Vagina (tissue), 2 donors: ENCODE data around the gene MAPK8IP1. TPM values are rescaled to one million over a fixed set of nuclear protein-coding genes. Genes with fewer than 3 reads are reported as not detected.

Experiments
- DNase-seq, 2 donors: peaks; one replicate each; pipeline ENCODE4 v3.0.0-alpha.2; 2017; ENCODE audit errors: extremely low spot score in 2 of 2
- H3K27ac ChIP-seq: fragments of 200-600 bp; sonication (generic); one replicate; pipeline ENCODE4 v1.5.1; 2019
- H3K27me3 ChIP-seq: fragments of 200-600 bp; sonication (generic); one replicate; pipeline ENCODE4 v1.5.1; 2019
- H3K36me3 ChIP-seq, 2 donors: fragments of 200-600 bp; sonication (generic); one replicate each; pipeline ENCODE4 v1.5.1; 2017 to 2019
- H3K4me1 ChIP-seq: fragments of 200-600 bp; sonication (generic); one replicate; pipeline ENCODE4 v1.5.1; 2019
- H3K4me3 ChIP-seq, 2 donors: fragments of 200-600 bp; sonication (generic); 1 replicate in 1 of 2; 2 replicates in 1 of 2; pipeline ENCODE4 v1.5.1; 2016 to 2019
- H3K9me3 ChIP-seq: fragments of 200-600 bp; sonication (generic); one replicate; pipeline ENCODE4 v1.5.1; 2019
- POLR2A ChIP-seq, 2 donors: fragments of 450-650 bp; IDR thresholded peaks; one replicate each; pipeline ENCODE4 v1.6.1; 2017; ENCODE audit warnings: antibody characterized with exemption in 2 of 2, mild to moderate bottlenecking in 2 of 2, moderate library complexity in 2 of 2
- POLR2AphosphoS5 ChIP-seq, 2 donors: sonication (generic); formaldehyde crosslinking; IDR thresholded peaks; one replicate each; pipeline ENCODE4 v1.9.0; 2017; ENCODE audit warnings: antibody characterized with exemption in 2 of 2, mild to moderate bottlenecking in 2 of 2, low read depth in 1 of 2; ENCODE audit not compliant: insufficient read depth in 1 of 2
- intact Hi-C: fragments of 100-400 bp; cut with DNase I; formaldehyde crosslinking; loops from one replicate; pipeline ENCODE4 v1.15.1; 2023
- total RNA-seq: library from RNA; depleted of rRNA; stranded (reverse); fragments of >200 nt; gene quantifications from one replicate; pipeline ENCODE4 v1.2.3, GENCODE V29; 2016
- TF ChIP-seq, protein P1 (sequence below), 3 experiments: fragments of 450-650 bp in 2 of 3; fragments of 200-600 bp in 1 of 3; sonication (generic) in 1 of 3; IDR thresholded peaks; one replicate each; pipeline ENCODE4 v1.5.1; 2017 to 2019; ENCODE audit warnings: antibody characterized with exemption in 3 of 3, mild to moderate bottlenecking in 2 of 3, moderate library complexity in 2 of 3

MAPK8IP1 gene
- total RNA-seq, 1 donor from 2014 or later: 7.1 TPM

DNA sequence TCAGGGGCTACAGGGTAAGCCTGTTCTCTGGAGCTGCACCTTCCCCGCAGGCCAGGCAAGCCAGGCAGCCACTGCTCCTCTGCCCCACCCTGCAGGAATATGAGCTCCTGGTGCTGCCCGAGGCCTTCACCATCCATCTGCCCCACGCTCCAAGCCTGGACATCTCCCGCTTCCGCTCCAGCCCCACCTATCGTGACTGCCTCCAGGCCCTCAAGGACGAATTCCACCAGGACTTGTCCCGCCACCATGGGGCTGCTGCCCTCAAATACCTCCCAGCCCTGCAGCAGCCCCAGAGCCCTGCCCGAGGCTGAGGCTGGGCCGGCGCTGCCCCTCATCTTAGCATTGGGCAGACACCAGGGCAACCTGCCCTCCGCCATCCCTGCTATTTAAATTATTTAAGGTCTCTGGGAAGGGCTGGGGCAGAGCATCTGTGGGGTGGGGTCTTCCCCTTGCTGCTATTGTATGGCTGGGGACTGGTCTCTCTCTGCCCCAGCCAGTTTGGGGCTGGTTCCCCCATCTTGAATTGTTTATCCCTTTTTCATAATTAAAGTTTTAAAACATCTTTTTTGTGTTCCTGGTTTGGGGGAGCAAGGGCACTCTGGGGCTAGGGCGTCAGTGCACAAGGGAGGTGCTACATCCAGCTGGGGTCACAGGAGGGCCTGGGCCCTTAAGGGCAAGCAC is 43.2 kb downstream of the MAPK8IP1 start:
- no peak for DNase-seq
- Histone ChIP-seq H3K9me3 (no peaks in the 10 kb centered on the region), H3K4me1 (peaks cover 32% of the 10 kb centered on the region), H3K36me3 (peaks cover 0 to 9% of the 10 kb centered on the region in 2 donors), H3K27me3 (no peaks in the 10 kb centered on the region), H3K27ac (no peak overlapping the region), H3K4me3 (no peak overlapping the region)
- TF ChIP-seq POLR2A (IDR thresholded peaks at IDR 0.05) (no peak), POLR2AphosphoS5 (IDR thresholded peaks at IDR 0.05; ENCODE audit: insufficient read depth in 1 of 2, low read depth in 1 of 2) (no peak)
- TF ChIP-seq, protein P1, sequence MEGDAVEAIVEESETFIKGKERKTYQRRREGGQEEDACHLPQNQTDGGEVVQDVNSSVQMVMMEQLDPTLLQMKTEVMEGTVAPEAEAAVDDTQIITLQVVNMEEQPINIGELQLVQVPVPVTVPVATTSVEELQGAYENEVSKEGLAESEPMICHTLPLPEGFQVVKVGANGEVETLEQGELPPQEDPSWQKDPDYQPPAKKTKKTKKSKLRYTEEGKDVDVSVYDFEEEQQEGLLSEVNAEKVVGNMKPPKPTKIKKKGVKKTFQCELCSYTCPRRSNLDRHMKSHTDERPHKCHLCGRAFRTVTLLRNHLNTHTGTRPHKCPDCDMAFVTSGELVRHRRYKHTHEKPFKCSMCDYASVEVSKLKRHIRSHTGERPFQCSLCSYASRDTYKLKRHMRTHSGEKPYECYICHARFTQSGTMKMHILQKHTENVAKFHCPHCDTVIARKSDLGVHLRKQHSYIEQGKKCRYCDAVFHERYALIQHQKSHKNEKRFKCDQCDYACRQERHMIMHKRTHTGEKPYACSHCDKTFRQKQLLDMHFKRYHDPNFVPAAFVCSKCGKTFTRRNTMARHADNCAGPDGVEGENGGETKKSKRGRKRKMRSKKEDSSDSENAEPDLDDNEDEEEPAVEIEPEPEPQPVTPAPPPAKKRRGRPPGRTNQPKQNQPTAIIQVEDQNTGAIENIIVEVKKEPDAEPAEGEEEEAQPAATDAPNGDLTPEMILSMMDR (IDR thresholded peaks at IDR 0.05): no peak
- intact Hi-C loops: no loop called here

DNA sequence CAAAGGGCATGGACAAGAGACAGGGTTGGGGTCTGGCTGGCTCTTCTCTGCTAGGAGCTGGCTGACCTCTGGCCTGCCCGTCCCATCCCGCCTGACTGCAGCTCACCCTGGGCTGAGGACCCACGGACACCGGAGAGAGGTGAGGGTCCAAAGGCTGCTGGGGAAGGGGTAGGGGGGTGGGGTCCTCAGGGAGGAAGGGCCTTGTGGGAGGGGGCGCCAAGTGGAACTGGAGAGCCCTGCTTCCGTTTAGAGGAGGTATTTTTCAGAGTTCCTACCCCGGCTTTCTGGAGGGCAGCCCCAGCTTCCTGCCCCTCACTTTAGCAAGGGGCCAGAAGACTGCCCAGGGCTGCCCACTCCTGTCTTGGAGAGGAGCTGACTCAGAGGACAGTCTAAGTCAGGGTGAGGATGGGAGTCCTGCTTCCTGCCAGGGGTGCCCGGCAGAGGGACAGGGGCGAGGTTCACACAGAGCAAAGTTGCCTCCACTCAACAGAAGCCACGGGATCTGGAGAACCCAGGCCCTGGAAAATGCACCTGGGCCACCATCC is 44.1 kb downstream of the MAPK8IP1 start:
- Histone ChIP-seq H3K4me3 (no peak overlapping the region), H3K36me3 (peaks cover 0 to 17% of the 10 kb centered on the region in 2 donors), H3K9me3 (no peaks in the 10 kb centered on the region), H3K27me3 (no peaks in the 10 kb centered on the region), H3K27ac (no peak overlapping the region), H3K4me1 (peaks cover 32% of the 10 kb centered on the region)
- TF ChIP-seq POLR2A (IDR thresholded peaks at IDR 0.05): no peak
- TF ChIP-seq POLR2AphosphoS5 (IDR thresholded peaks at IDR 0.05; ENCODE audit: insufficient read depth in 1 of 2, low read depth in 1 of 2): no peak
- TF ChIP-seq, protein P1 (IDR thresholded peaks at IDR 0.05): no peak
- intact Hi-C loops: no loop called here
- DNase-seq: no peak

DNA sequence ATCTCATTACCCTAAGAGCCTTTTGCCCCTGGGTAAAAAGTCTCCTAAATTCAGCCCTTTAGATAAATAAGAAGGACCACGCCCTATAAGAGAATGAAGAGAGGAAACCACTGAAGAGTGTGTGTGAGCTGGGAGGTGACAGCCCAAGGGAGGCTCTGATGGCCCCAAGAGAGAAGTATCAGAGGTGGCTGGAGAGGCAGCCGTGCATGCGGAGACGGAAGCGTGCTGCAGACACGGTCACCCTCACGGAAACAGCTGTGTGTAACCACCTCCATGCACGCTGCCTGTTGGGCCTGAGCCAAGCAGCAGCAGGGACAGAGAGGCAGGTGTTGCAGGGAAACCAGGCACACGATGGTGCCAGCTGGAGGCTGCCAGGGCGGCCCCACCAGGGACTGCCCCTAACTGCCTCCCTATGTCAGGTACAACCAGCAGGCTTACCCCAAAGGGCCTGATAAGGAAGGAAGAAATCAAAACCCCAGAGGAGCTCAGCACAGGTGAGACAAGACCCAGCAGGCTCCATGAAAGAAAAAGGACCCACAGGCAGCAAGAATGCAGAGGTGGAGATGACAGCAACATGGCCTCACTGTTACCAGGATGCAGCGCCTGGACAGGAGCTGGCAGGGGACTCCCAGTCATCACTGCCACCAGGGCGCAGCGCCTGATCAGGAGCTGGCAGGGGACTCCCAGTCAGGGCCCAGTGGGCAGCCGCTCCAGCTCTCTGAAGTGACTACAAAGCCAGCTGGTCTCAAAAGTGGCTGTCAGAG is 44.8 kb downstream of the MAPK8IP1 start:
- Histone ChIP-seq H3K27me3 (no peaks in the 10 kb centered on the region), H3K9me3 (no peaks in the 10 kb centered on the region), H3K4me1 (peaks cover 32% of the 10 kb centered on the region), H3K27ac (no peak overlapping the region), H3K36me3 (peaks cover 0 to 23% of the 10 kb centered on the region in 2 donors), H3K4me3 (peak overlapping the region in 1 of 2 donors; percentile 5)
- no peak for TF ChIP-seq POLR2AphosphoS5 (IDR thresholded peaks at IDR 0.05; ENCODE audit: insufficient read depth in 1 of 2, low read depth in 1 of 2)
- TF ChIP-seq, protein P1 (IDR thresholded peaks at IDR 0.05): no peak
- no peak for TF ChIP-seq POLR2A (IDR thresholded peaks at IDR 0.05)
- intact Hi-C loops: no loop called here
- DNase-seq: peak; percentile 83 to 93

DNA sequence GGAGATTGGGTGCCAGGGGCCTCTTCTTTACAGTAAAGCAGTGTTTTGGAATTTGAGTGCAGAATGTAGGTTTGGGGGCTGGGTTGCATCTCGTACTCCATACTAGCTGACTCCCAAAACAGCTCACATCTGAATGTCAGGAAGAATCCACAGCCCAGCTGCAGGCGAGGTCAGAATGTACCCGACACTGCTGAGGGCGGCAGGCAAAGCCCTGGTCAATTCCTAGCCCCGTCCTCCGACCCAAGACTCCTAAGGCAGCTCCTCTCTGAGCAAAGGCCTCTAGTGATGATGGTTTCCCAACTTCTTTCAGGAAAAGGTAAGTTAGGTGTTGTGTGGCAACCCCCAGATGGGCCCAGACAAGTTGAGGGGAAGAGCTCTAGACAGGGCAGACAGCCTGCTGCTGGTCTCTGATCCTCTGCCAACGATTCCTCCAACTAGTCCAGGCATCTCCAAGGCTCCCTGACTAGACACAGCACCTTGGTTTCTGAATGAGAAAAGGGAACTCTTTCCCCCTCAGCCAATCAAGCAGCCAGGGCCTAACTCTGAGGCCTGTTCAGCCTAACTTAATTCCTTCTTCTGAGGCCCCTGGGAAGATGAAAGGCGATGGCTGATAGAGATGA is 45.6 kb downstream of the MAPK8IP1 start:
- H3K27ac ChIP-seq: no peak overlapping the region
- TF ChIP-seq POLR2AphosphoS5 (IDR thresholded peaks at IDR 0.05; ENCODE audit: insufficient read depth in 1 of 2, low read depth in 1 of 2) (no peak), POLR2A (IDR thresholded peaks at IDR 0.05) (no peak)
- TF ChIP-seq, protein P1 (IDR thresholded peaks at IDR 0.05): no peak
- peak; percentile 85 to 93 for DNase-seq
- intact Hi-C loops: no loop called here
- no peaks in the 10 kb centered on the region for H3K27me3 ChIP-seq
- peak overlapping the region in 1 of 2 donors; percentile 5 for H3K4me3 ChIP-seq
- no peaks in the 10 kb centered on the region for H3K9me3 ChIP-seq
- peaks cover 32% of the 10 kb centered on the region for H3K4me1 ChIP-seq
- H3K36me3 ChIP-seq: peaks cover 0 to 30% of the 10 kb centered on the region in 2 donors
